HG03460 (cell line): ENCODE data around the gene KEL.
"Not testable (repeated sequence)": the region's sequence is repeated elsewhere in the genome, so short reads cannot be mapped to it uniquely, and the experiment has no call there.

Experiments used
- ATAC-seq: cut with Tn5 transposase; IDR thresholded peaks from one replicate; pipeline ENCODE4 v1.9.1; 2021; ENCODE audit not compliant: unreplicated experiment

KEL gene, protein sequence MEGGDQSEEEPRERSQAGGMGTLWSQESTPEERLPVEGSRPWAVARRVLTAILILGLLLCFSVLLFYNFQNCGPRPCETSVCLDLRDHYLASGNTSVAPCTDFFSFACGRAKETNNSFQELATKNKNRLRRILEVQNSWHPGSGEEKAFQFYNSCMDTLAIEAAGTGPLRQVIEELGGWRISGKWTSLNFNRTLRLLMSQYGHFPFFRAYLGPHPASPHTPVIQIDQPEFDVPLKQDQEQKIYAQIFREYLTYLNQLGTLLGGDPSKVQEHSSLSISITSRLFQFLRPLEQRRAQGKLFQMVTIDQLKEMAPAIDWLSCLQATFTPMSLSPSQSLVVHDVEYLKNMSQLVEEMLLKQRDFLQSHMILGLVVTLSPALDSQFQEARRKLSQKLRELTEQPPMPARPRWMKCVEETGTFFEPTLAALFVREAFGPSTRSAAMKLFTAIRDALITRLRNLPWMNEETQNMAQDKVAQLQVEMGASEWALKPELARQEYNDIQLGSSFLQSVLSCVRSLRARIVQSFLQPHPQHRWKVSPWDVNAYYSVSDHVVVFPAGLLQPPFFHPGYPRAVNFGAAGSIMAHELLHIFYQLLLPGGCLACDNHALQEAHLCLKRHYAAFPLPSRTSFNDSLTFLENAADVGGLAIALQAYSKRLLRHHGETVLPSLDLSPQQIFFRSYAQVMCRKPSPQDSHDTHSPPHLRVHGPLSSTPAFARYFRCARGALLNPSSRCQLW

DNA sequence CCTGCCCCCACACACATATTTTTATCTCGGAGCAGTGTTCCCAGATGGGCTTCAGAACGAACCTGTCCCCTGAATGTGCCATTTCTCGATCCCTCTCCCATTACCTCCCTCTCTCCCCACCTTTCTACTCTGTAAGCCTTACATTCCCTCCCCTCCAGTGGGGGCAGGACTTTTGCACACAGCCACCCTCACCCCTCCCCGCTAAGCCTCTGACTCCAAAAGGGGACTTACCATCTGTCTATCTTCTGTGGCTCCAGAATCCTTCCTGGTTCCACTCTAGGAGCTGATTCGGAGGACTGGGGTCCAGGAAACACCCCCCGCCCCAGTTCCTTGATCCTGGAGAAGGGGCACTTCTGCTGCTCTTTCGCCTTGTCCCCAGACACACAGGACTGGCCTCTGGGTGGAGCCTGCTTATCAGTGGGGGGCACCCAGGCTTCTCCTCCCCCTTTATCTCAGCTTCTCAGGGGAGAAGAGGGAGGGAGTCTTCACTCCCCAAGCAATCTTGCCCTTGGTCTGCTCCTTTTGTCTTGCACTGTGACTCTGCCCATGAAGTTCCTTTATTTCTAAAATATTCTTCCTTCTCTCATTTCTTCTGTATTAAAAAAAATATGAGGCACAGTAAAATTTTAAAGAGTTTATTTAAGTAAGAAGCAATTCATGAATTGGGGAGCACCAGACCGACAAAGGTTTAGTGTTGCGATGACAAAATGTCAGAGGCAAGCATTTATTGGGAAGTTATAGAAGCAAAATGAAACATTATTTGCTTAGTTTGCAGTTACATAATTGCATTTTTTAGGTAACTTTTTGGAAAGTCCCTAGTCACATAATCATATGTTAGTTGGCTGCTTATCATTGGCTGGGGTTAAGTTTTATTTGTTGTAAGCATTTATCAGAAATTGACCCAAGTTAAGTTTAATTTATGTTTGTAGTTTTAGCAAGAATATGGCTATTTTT lies at the start of gene KEL:
KEL (minus strand) TSS at position 391 of the 954 bp plus-strand sequence; CDS start at position 234, 157 bp downstream.
- ATAC-seq = no peak

DNA sequence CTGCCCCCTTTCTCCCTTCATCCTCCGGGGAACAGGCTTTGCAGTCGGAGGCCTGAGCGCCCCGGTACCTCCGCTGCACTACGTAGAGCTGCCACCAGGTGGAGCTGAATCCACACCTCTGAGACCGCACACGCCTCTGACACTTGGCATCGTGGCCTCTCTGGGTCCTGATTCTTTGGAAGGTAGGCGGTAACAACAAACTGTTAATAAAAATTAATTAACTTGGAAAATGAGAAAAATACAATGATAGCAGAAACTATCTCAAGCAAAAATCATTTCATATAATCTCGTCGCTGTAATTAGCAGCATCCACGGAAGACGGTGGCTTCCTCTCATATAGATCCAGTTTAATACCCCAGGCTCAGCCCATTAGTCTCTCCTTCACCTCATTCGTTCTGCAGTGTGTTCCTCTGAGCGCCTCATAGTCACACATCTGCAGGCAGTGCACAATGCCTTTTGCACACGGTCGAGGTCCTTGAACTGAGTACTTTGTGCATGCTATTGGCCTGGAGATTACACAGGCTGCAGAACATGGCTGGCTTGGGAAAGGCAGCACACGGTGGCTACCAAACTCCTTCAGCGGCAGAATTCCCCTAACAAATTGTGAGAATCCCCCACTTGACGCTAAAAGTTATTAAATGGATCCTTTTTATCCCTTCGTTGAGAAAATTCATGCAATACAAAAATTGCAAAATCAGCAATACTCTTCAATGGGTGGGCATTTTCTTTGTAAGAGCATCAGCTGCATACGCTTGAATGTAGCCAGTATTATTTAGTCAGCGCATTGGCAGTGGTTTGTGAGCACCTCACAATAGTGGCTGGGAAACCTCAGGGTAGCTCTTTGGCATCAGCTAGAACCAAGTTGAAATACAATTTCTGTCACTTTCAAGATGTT lies 46.1 kb upstream of the KEL start:
- peak; percentile 90 for ATAC-seq

DNA sequence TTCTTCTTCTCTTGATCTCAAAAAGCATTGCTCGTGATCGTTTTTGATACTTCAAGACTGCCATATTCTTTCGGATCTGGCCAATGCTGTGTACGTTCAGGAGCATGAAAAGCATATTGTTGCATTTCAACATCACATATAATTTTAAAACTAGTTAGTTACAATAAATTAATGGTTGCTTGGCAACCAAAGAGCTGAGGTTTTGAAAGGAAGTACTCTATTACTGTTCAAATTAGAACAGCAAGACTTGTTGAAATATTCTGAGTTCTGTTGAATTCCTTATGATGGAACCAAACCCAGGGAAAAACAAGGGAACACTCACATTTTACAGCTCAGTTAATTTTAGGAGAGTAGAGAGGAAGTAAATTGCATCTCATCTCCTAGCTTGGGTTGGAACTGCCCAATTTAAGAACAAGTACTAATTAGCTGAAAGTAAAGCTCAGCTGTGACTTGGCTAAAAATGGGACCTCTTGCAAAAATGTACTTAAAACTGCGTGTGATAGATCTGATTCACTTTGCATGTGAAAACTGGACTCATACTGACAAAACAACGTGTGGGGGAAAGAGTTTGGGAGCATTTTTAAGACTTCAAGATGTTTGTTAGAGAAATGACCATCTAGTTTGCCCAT lies 43.6 kb upstream of the KEL start:
- ATAC-seq = no peak

DNA sequence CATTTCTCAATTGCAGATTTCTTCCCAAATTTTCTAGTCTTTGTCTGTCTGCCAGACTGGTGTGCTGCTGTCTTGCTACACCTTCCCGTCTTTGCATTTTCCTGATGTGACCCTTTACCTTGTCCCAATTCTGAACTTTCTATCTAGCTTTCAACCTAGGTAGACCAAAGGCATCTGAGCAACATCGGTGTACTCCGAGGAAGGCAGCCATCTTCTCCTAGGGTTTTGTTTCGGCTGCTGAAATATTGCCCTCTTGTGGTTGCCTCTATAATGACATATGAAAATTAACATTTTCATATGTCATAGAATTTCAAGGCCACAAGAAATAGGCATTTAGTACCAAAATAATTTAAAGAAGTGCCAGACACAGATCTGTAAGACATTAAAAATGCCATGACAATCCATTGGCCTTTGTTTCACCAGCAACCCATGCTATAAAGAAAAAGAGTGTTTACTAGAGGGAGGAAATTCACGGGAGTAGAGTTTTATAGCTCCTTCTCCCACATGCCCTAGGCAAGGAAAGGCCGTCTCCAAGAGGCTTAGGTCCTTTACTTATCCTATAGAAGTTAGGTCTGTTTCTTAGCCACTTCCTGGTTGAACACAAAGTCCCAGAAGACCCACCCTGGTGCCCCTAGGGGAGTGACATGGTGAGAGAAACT lies 41.4 kb upstream of the KEL start:
- ATAC-seq = peak; percentile 62

DNA sequence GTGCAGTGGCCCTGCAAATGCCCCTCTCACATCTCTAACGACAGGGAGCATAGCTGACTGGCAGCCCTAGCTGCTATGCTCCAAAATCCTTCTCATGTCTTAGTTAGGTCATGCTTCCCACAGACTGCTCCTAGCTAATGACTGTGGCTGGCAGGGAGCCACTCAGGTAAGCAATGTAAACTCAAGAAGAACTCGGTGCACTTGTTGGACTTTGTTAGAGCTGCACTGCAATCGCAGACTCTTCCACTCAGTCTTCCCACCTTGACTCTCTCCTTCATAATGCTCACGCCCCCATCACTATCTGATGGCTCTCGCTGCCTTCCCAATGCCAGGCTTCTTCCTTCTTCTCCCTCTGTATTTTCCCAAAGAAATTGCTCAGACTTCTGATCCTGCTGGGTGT lies 40.7 kb upstream of the KEL start:
- no peak for ATAC-seq

DNA sequence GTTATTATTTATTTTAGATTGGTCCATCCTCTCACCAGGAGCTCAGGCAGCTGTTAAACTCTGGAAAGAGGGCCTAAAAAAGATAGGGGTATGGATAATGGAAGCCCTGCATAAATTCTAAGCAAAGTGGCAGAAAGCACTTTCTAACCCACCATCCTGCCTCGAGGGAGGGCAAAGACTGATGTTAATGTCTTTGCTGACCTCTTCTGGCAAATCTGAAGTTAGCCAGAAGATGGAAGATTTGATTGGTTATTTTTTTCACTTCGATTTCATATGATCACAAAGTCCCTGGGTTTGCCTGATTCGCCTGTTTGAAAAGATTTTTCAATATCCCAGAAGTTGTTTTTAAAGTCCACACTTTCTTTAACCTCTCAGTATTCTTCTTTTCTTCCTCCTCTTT lies 39.9 kb upstream of the KEL start:
- no peak for ATAC-seq

DNA sequence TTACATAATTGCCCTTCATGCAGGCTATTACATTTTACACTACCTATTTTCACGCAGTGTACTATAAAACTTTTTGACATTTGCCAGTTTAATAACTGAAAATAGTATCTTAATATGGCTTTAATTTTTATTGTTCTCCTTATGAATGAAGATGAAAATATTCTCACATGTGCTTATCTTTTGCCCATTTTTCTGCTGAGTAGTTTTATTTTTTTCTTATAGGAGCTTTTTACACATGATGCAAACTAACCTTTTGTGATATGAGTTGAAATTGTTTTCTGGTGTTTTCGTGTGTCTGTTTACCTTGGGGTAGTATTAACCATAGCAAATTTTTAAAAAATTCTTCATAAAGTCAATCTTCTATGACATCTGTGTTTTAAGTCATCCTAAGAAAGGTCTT lies 38.5 kb upstream of the KEL start:
- no peak for ATAC-seq

DNA sequence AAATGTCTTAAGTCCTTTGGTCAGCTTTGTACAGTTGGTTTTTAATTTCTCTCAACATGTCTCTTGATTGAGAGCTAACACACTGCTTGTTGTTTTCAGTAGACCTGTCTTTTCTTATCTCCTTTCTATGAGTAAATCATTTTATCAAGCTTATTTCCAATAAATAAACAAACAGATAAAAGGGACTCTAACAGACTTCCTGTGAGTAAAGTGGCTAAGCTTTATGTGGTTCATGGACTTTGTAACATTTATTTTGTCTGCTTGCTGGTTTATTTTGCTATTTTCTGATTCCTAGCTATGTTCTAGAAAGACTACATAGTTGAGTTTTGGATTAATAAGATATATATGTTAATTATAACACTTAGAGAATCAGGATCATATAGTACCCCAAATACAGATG lies 37.6 kb upstream of the KEL start:
- ATAC-seq = no peak

DNA sequence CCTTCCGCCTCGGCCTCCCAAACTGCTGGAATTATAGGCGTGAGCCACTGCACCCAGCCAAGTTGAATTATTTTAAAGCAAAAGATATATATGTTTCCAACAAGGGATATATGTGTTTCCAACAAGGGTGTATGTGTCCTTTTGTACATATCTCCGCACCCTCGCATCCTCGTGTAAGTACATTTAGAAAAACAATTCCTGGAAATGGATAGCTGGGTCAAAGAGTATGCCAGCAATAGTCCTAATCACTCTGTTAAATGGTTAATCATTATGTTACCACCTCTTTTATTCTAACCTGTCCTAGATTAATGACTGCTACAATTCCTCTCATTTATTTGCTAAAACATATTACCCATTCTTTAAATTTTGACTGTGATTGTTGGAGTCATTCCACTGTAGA lies 36.8 kb upstream of the KEL start:
- ATAC-seq = no peak

DNA sequence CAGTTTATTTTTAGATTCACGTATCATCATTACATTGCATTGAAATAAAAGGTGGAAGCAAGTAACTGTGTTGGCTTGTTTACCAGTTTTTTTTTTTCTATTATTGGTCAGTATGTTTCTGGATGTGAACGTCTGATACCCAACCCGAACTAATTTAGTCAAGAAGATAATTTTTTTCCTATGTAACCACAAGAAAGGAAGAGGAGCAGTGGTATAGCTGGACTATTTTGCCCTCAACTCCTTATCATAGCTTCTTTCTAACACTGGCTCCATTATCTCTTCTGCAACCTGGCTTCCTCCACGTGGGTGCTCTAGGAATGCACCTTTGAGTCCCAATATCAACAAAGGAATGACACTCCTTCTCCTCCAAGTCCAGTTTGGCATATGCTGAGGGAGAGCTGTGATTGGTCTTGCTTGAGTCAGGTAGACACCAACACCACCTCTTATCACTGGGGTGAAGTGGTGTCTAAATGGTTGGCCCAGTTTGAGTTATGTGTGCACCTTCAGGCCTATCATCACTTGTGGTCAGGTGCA lies 35.4 kb upstream of the KEL start:
- ATAC-seq = no peak

DNA sequence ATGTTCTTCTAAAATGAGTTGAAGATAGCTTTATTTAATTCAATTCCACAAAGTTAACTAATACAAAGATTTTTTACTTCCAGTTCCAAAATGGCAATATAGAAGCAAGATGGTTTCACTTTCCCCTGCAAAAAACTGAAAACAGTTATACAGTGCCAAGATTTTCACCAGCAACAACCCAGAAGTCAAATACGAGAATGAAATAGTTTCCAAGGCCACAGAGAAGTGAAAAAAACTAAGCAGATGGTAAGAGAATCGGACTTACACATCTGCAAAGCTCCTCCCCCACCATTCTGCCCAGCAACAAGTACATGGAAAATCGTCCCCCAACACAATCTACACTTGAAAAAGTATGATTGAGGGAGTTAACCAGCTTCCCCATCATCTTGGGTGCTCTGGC lies 30.3 kb upstream of the KEL start:
- no peak for ATAC-seq

DNA sequence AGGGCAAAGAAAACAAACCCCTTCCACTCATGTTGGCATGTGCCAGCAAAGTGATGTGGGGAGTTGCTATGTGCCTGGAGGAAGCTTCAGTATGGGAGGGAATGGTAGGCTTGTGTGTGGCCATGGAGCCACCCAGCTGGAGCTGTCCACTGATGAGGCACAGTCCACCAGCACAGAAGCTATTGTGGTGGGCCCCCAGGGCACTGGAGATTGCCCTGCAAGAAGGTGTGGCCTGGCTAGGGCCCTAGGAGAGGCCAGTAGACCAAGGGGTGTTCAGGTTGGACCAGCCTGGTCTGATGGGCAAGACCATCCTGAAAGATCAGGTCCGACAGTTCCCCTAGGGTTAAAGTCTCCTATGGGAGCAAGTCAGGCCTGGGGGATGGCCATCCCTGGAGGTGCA lies 22.1 kb upstream of the KEL start:
- ATAC-seq = no peak

DNA sequence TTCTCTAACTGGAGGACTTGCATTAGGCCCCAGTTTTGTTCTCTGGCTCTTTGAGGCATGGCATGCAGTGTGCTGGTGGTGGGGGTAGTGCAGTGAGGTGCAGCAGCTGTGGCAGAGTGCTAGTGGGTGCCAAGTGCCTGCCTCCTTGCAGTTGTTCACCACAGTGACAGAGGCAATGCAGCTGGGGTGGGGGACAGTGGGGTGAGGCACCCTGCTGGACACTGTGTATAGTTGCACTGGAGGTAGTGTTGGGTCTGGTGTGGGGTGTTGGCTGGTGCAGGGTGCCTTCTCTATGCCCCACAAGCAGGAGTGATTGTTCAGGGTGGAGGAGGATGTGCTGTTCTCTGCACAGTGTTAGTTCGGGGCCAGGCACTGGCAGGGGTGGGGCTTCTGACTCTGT lies 21.7 kb upstream of the KEL start:
- no peak for ATAC-seq

DNA sequence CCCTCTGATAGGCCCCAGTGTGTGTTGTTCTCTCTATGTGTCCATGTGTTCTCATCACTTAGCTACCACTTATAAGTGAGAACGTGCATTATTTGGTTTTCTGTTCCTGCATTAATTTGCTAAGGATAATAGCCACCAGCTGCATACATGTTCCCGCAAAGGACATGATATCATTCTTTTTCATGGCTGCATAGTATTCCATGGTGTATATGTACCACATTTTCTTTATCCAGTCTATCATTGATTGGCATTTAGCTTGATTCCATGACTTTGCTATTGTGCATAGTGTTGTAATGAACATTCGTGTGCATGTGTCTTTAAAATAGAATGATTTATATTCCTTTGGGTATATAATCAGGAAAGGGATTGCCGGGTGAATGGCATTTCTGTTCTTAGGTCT lies 16.2 kb upstream of the KEL start:
- not testable (repeated sequence) for ATAC-seq

DNA sequence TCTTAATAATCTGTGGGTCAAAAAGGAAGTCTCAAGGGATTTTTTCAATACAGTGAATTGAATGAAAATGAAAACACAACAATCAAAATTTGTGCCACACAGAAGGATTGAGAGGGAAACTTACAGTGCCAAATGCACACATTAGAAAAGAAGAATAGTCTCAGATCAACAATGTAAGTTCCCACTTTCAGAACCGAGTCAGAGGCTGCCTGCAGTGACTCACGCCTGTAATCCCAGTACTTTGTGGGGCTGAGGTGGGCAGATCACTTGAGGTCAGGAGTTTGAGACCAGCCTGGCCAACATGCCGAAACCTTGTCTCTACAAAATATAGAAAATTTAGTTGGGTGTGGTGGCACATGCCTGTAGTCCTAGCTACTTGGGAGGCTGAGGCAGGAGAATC lies 12.5 kb upstream of the KEL start:
- ATAC-seq = no peak

DNA sequence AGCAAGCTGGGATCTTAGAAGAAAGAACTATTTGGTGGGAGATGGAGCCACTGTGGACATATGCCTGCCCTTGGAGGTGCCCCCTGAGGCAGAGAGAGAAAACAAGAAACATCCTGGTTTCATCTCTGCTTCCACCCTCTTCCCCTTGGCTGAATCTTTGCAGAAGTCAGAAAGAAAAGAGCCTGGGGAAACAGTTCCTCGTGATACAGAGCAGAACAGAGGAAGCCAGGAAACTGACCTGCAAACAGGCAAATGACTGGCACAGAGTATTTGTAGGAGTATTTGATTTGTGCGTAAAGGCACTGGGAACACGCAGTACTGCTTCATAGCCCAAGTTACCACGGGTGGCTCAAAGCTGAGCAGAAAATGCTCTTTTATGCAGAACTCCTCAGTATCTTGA lies 7.0 kb upstream of the KEL start:
- no peak for ATAC-seq

DNA sequence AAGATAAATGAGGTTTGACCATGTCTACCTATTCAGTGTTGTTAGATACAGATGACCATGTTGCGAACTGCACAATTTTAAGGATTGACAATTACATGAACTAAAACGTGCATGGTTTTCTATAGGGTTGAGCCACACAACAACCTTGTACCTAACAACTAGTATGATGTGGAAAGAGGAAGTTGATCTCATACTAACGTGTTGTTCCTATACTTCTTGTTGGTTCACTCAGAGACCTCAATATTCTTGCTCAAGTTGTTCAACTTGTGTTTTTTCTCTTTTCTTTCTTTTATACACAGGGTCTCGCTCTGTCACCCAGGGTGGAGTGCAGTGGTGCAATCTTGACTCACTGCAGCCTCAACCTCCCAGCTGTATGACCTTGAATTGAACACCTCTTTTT lies 6.1 kb upstream of the KEL start:
- ATAC-seq = no peak

DNA sequence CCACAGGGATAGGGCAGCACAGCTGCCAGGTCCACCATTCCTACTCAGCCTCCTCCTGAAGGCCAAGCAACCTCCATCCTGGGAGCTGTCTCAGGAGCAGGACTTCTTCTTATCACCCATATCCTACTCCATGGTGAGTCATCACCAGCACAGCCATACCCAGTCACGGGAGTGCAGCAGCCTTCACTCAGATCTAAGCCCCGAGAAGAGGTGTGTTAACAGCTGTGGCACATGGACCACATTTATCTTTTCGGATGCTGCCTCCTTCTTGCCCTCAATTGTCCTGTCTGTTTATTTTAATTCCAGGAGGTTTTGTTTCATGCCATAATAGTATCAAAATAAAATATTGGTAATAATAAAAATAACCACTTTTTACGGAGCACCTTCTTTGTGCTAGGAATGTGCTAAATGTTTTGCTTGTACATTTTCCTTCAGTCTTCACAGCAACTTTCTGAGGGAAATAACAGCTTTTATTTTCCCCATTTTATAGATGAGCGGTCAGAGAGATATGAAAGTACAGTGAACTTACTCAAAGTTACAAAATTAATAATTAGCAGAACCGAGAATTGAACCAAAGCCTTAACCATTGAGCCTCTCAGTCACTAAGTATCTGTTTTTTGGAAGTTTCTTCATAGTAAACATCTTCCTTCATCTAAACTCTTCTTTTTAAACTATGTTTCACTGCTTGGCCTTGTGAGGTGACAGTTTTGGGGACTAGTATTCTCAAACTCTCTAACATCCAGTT lies 2.5 kb upstream of the KEL start:
- ATAC-seq = no peak
